ENCODE data around the gene SPAST.
A peak's percentile ranks its signal among the peaks of the same experiment; 100 is the strongest.
"Not testable (repeated sequence)": the region's sequence is repeated elsewhere in the genome, so short reads cannot be mapped to it uniquely, and the experiment has no call there.

The SPAST gene

DNA sequence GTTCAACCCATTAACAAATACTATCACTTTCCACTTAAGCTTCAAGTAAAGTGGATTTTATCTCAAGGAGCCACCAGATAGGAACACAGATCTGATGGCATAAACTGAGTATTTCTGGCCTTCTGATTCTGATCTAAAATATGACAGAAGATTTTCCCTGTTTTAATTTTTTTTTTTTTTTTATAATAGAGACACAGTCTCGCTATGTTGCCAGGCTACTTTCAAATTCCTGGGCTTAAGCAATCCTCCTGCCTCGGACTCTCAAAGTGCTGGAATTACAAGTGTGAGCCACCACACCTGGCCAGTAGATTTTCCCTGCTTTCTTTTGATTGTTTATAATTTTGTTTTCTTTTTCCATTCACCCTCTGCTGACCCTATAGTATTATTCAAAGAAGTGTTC lies 65.7 kb downstream of the SPAST start:
- DNase-seq = no peak

DNA sequence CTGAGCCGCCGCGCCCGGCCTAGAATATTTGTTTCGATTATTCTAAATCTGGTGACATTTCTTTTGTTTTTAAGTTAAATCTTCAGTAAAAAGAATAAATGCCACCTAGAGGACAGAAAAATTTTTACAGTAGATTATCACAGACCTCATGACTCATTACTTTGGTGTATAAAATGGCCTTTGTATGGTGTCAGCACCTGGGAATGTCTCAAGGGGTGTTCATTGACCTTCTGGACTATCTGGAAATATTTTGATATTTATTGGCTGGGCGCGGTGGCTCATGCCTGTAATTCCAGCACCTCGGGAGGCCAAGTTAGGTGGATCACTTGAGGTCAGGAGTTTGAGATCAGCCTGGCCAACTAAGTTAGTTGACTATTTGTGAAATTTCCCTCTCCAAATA lies 72.1 kb downstream of the SPAST start:
- peak; percentile 20 for DNase-seq

DNA sequence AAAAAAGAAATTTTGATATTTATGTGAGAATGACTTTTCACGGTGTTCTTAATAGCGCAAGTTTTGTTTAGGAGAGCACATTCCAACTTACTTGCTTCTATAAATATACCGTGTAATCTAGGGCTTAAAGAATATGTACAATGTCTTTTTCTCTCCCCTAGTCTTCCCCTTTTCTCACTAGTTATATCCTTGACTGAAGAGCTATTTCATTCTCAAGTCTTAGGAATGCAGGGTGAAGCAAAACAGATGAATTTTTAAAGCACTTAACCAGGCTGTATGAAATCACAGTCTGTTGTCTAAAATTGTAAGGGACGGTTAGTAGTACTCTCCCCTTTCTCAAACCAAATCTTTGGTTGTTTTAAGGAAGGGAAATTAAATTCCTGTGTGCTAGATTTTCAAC lies 72.7 kb downstream of the SPAST start:
- DNase-seq = no peak

DNA sequence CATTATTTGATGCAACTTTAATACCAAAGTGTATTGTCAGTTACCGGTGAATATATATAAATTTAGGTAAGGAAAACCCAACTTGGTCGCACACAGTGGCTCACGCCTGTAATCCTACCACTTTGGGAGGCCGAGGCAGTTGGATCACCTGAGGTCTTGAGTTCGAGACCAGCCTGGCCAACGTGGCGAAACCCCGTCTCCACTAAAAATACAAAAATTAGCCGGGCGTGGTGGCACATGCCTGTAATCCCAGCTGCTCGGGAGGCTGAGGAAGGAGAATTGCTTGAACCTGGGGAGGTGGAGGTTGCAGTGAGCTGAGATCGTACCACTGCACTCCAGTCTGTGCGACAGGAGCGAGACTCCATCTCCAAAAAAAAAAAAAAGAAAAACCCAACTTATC lies 88.2 kb downstream of the SPAST start:
- DNase-seq = not testable (repeated sequence)

DNA sequence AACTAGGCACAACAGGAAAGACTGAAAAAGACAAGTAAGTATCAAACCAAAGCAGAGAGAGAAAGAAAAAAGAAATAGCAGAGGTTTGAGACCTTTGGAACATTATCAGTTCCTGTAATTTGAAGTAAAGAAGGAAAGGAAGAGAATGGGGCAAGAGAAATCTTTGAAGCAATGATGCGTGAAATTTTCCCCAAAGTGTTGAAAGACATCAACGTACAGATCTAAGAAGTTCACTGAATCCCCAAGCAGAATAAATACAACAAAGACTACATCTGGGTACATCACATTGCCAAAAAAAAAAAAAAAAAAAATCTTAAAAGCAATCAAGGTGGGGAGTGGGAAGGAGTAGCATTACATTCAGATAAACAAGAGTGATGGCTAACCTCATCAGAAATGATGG lies 96.3 kb downstream of the SPAST start:
- no peak for DNase-seq

DNA sequence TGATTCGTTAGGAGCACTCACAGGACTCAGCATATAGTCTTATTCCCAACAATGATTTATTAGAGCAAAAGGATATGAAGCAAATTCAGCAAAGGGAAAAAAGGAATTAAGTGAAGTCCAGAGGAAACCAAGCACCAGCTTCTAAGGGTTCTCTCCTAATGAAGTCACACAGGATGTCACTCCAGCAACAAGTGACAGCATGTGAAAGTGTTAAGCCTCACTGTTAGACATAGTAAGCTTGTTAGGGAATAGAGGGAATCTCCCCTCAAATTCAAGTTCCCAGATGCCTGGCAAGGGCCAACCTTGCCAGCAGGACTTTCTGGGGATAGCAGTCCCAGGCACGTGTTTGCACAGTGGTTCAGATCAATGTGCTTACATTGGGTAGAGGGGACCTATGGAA lies 97.9 kb downstream of the SPAST start:
- no peak for DNase-seq

DNA sequence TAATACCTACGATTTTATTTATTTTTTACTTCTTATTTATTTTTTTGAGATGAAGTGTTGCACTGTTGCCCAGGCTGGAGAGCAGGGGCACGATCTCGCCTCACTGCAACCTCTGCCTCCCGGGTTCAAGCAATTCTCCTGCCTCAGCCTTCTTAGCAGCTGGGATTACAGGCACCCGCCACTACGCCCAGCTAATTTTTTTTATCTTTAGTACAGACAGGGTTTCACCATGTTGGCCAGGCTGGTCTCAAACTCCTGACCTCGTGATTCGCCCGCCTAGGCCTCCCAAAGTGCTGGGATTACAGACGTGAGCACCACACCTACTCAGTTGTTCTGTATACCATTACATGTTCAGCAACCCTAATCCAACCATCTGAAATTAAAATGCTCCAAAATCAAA lies 100.9 kb downstream of the SPAST start:
- DNase-seq = not testable (repeated sequence)

DNA sequence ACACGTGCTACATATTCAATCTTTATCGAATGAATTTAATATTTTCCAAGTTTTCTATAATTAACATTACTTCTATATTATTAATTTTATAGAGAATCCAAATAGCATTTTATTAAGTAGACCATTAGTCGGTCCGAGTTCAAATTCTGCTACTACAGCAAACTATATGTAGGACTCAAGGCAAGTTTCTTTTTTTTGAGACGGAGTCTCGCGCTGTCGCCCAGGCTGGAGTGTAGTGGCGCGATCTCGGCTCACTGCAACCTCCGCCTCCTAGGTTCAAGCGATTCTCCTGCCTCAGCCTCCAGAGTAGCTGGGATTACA lies 101.6 kb downstream of the SPAST start:
- not testable (repeated sequence) for DNase-seq

DNA sequence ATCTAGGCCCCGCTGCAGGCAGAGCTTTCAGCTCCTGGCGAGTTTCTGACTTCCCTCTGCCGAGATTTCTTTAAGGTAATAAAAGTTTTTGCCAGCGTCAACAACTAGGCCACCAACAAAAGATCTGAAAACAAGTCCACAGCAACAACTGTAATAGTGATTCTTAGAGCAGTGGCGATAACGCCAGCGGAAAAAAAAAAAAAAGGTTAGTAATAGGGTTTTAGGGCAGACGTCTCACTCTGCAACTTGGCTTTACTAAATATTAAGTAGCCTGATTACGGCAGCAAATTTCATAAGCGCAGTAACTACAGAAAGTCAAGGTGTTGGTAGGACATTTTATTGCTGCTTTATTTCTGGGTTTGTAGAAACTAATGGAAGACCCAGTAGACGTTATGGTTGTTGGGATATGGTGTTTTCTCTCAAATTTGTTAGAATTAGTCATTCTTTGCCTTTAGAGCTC lies 102.8 kb downstream of the SPAST start:
- no peak for DNase-seq

DNA sequence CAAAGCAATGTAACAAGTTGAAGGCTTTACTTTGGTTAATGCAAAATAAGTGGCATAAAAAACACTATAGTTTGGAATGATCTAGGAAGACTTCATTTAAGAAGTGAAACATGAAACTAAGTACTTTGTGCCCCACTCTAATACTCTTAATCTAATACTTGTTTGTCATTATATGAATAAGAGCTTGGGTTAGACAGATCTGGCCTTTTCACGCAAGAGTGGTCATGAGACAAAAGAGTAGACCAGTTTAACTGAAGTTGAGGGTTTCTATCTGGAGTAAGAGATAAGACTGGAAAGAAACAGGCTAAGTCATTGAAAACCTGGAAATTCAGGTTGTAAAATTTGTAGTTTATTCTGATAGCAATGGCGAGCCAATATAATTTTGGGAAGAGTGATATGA lies 105.2 kb downstream of the SPAST start:
- no peak for DNase-seq

DNA sequence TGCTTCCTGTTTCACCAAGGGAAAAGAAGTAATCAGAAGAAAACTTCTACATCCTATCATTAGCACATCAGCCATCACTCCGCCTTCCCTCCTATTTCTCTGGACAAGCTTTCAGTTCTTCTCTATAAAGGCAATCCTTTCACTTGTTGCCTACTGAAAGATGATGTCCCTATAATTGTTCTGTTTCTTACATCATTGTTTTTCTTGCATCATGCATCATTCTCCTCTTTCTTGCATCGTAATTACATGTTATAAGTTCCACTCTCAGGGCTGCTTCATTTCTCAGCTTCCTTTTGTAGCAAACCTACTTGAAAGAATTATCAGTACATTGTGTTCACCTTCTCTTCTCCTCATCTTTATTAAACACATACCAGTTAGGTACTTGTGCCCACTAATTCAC lies 109.5 kb downstream of the SPAST start:
- DNase-seq = no peak

DNA sequence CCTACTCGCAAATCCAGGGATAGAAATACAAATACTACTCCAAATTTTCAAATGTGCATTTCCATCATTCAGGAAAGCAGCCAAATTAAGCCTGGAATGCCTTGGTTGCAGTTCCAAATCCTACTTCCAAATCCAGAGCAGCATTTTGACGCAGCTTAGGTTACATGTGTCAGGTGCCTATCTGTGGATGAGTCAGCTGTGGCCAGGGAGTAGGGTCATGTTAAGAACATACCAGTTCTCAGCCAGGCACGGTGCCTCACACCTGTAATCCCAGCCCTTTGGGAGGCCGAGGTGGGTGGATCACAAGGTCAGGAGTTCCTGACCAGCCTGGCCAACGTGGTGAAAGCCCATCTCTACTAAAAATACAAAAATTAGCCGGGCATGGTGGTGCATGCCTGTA lies 119.3 kb downstream of the SPAST start:
- no peak for DNase-seq

DNA sequence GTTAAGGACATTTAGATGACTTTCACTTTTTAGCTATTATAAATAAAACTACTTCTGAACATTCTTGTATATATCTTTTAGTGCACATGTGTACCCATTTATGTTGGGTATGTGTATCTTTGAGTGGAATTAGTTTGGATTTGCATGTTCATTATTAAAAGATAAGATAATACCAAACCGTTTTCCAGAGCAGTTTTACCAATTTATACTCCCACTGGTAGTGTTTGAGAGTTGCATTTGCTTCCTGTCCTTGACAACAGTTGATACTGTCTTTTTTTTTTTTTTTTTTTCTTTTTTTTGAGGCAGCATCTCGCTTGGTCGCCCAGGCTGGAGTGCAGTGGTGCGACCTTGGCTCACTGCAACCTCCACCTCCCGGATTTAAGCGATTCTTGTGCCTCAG lies 125.7 kb downstream of the SPAST start:
- DNase-seq = no peak

DNA sequence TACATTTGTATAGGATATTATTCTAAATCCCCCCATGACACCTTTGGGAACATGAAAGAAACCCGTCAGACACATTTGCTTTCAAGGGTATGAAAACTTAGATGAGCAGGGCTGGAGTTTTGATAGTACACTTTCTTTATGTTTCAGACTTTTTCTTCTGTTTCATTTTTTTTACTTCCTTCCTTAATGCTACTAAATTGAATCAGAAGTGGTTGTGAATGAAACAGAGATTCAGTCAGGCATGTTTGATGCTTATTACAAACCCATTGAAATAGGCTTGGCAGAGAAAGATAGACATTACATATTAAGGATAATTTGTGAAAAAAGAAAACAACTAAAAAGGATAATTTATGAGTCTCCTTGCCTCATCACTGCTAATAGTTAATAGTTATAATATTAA lies 129.1 kb downstream of the SPAST start:
- DNase-seq = no peak

DNA sequence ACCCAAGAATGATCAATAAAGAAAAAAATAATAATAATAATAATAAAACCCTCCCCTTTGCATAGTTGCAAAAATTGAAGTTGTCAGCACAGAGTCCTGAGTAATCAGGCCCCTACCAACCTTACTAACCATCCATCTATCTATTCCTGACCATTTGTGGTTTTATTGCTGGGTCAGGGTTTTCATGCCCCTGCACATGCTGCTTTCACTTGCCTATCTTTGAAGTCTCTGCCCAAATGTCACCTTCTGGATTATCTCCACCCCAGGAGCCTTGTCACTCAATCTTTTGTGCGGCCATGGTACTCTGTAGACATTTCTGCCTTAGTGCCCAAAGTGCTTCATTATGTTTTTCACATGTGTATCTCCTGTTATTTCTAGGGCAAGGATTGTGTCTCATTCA lies 137.5 kb downstream of the SPAST start:
- no peak for DNase-seq

DNA sequence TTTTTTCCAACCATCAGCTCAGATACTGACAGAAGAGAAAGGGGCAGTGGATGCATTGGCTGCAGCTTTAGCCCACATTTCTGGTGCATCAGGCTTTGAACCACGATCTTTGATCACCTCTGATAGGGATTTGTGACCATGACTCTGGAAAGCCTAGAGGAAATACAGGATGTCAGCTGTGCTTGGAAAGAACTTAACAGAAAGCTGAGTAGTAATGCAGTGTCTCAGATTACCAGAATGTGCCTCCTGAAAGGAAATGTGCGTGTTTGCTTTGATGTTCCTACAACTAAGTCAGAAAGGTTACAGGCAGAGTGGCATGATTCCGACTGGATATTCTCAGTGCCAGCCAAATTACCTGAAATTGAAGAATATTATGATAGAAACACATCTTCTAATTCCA lies 140.1 kb downstream of the SPAST start:
- not testable (repeated sequence) for DNase-seq
